GM23338 (cell line): Measurements from ENCODE around the gene CCDC68. TPM values are rescaled to one million over a fixed set of nuclear protein-coding genes. Genes with fewer than 3 reads are reported as not detected.

ENCODE experiments used
- ATAC-seq: fragments of 200-7000 bp; cut with Tn5 transposase; 3 replicates; pipeline ENCODE4 v1.9.1; 2020
- DNase-seq: peaks from one replicate; pipeline ENCODE4 v3.0.0-alpha.2; 2015; ENCODE audit warnings: low spot score
- H2AFZ ChIP-seq: fragments of 200-600 bp; sonication (generic); 2 replicates; pipeline ENCODE4 v1.8.0; 2016; ENCODE audit warnings: antibody characterized with exemption, mild to moderate bottlenecking, moderate library complexity
- H3F3A ChIP-seq: fragments of 200-600 bp; sonication (generic); replicated peaks from 2 replicates; pipeline ENCODE4 v1.8.0; 2017; ENCODE audit warnings: antibody characterized with exemption, mixed run types, low read depth
- H3K27ac ChIP-seq: fragments of 200-600 bp; sonication (generic); 2 replicates; pipeline ENCODE4 v1.6.1; 2016; ENCODE audit warnings: low read depth
- H3K27me3 ChIP-seq: fragments of 200-600 bp; sonication (generic); 2 replicates; pipeline ENCODE4 v1.8.0; 2016; ENCODE audit warnings: mild to moderate bottlenecking, mixed run types, moderate library complexity; ENCODE audit not compliant: insufficient read depth
- H3K36me3 ChIP-seq: fragments of 200-600 bp; sonication (generic); 2 replicates; pipeline ENCODE4 v1.8.0; 2016; ENCODE audit warnings: mild to moderate bottlenecking; ENCODE audit not compliant: insufficient read depth
- H3K4me1 ChIP-seq: fragments of 200-600 bp; sonication (generic); 2 replicates; pipeline ENCODE4 v1.8.0; 2016; ENCODE audit warnings: mild to moderate bottlenecking, moderate library complexity; ENCODE audit not compliant: insufficient read depth
- H3K4me2 ChIP-seq: fragments of 200-600 bp; sonication (generic); 2 replicates; pipeline ENCODE4 v1.7.1; 2017; ENCODE audit warnings: mixed run types
- H3K4me3 ChIP-seq: fragments of 200-600 bp; sonication (generic); 2 replicates; pipeline ENCODE4 v1.6.1; 2016; ENCODE audit warnings: mixed run types
- H3K79me2 ChIP-seq: fragments of 200-600 bp; sonication (generic); replicated peaks from 2 replicates; pipeline ENCODE4 v1.8.0; 2017; ENCODE audit warnings: mild to moderate bottlenecking; ENCODE audit not compliant: insufficient read depth
- H3K9me2 ChIP-seq: fragments of 200-600 bp; sonication (generic); 2 replicates; pipeline ENCODE4 v1.8.0; 2017; ENCODE audit not compliant: insufficient read depth
- H4K20me1 ChIP-seq: fragments of 200-600 bp; sonication (generic); replicated peaks from 2 replicates; pipeline ENCODE4 v1.8.0; 2017; ENCODE audit warnings: mild to moderate bottlenecking; ENCODE audit not compliant: insufficient read depth
- H3K27ac Mint-ChIP-seq: 2 replicates; pipeline ENCODE4 v1.8.0; 2020; ENCODE audit warnings: inconsistent platforms, mild to moderate bottlenecking, moderate library complexity, mixed read lengths
- H3K27me3 Mint-ChIP-seq: 3 replicates; pipeline ENCODE4 v1.8.0; 2022; ENCODE audit warnings: low read depth, mild to moderate bottlenecking, moderate library complexity, mixed read lengths, inconsistent platforms; ENCODE audit not compliant: insufficient read depth, poor library complexity
- H3K36me3 Mint-ChIP-seq: 3 replicates; pipeline ENCODE4 v1.8.0; 2021; ENCODE audit warnings: low read depth, mild to moderate bottlenecking, inconsistent platforms, moderate library complexity, mixed read lengths
- H3K4me1 Mint-ChIP-seq: 3 replicates; pipeline ENCODE4 v1.8.0; 2020; ENCODE audit warnings: mild to moderate bottlenecking, inconsistent platforms, mixed read lengths
- H3K4me3 Mint-ChIP-seq: 3 replicates; pipeline ENCODE4 v1.8.0; 2021; ENCODE audit warnings: moderate library complexity, mild to moderate bottlenecking, inconsistent platforms, mixed read lengths
- H3K9me3 Mint-ChIP-seq: 3 replicates; pipeline ENCODE4 v1.8.0; 2020; ENCODE audit warnings: moderate library complexity, mild to moderate bottlenecking, inconsistent platforms, mixed read lengths
- CTCF ChIP-seq, 2 experiments: fragments of 200-600 bp in 1 of 2; sonication (generic) in 1 of 2; conservative IDR thresholded peaks; 2 replicates each; pipeline versions ENCODE4 v1.5.1 to v1.6.1; 2016 to 2017; ENCODE audit warnings: antibody characterized with exemption in 2 of 2, low read depth in 2 of 2, mild to moderate bottlenecking in 2 of 2, moderate library complexity in 1 of 2
- EZH2phosphoT487 ChIP-seq: fragments of 200-600 bp; sonication (generic); IDR thresholded peaks from one replicate; pipeline ENCODE4 v1.8.1; 2018; ENCODE audit warnings: antibody characterized with exemption; ENCODE audit not compliant: unreplicated experiment
- JUNB ChIP-seq: IDR thresholded peaks from one replicate; pipeline ENCODE4 v1.6.1; 2016; ENCODE audit warnings: antibody characterized with exemption; ENCODE audit not compliant: unreplicated experiment
- POLR2AphosphoS5 ChIP-seq: IDR thresholded peaks from 2 replicates; pipeline ENCODE4 v1.6.1; 2016; ENCODE audit warnings: antibody characterized with exemption, low read depth
- ZNF331 ChIP-seq: fragments of 250-450 bp; sonication (Bioruptor Pico); IDR thresholded peaks from 2 replicates; pipeline ENCODE4 v1.5.0; 2020; ENCODE audit warnings: low read depth, mild to moderate bottlenecking, moderate library complexity
- polyA plus RNA-seq: library from polyadenylated mRNA; unstranded; fragments of >200 nt; fragmentation: Nextera tagmentation; extraction: Ambion mirVana; gene quantifications from 2 replicates; pipeline ENCODE4 v1.2.1, GENCODE V29; 2016
- total RNA-seq: library from RNA; depleted of rRNA; stranded (reverse); fragments of >200 nt; shearing (Covaris generic); gene quantifications from 2 replicates; pipeline ENCODE4 v1.2.3, GENCODE V29; 2014
- TF ChIP-seq, protein P1 (sequence below): IDR thresholded peaks from one replicate; pipeline ENCODE4 v1.6.1; 2018; ENCODE audit warnings: antibody characterized with exemption; ENCODE audit not compliant: unreplicated experiment

Gene CCDC68
- total and polyA plus RNA-seq, 2 experiments from 2014 or later = 1.6 to 3.7 TPM

DNA sequence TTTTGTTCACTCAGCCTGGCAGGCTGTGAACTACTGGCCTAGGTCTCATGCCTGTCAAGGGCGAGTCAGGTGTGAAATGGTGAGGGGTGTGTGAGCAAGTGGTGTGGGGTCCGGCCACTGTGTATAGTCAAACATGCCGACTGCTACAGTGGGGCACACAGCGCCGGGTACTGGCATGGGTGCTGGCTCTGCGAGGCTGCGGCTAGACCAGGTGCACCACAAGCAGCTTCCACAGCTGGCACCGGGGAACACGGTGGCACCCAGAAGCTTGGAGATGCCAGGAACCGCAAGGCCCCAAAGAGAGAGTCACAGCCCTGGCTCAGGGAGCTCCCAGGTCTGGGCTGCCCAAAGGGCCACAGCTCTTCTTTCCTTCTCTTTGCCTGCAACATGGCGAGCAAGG, 49.7 kb downstream of the CCDC68 start (continued):
- no peak for TF ChIP-seq POLR2AphosphoS5

DNA sequence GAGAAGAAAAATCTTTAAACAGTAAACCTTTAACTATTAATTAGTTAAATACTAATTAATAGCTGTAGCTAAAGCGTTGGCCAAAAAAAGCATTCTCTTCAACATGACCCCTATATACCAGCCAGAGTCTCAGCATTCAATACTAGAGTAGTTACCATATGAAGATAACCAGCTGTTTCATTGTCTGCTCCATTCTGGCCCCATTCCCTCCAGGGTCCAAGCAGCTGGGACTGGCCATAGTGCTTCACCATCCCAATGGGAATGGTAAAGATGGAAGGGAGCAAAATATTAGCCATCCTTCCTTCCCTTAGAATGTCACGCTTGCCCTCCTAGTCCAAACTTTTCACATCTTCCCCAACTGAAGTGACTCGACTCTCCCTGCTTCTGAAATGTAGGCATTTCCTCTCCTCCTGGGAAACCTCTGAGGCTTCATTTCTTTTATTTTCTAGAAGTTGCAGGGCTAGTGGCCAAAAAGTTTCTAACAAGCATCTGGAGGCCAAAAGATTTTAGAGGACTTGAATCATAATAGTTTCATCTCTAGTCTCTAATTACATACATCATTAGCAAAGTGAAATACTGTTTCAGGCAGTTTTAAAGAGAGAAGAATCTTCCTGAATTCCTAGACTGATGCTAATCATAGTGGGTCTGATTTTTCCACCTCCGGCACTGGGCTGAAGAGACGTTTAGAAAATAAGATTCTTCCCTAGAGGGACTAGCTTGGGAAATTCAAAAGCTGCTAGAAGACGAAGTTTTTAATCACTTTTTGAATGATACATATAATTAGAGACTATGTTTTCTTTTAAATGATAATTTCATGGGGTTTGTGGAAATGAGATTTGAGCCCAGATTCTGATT, 52.7 kb downstream of the CCDC68 start:
- no peak for ATAC-seq
- no peak overlapping the region for H2AFZ ChIP-seq

More for the DNA sequence above, 52.7 kb downstream of the CCDC68 start:
- no peak for DNase-seq
- Histone ChIP-seq H3K4me3 (no peak overlapping the region), H3K27ac (no peak overlapping the region), H3K9me2 (no peaks in the 10 kb centered on the region), H3K79me2 (no peaks in the 10 kb centered on the region), H3F3A (no peaks in the 10 kb centered on the region), H3K36me3 (no peaks in the 10 kb centered on the region), H3K4me2 (no peak overlapping the region), H4K20me1 (no peaks in the 10 kb centered on the region), H3K4me1 (no peaks in the 10 kb centered on the region), H3K27me3 (no peaks in the 10 kb centered on the region)
- H3K4me3 Mint-ChIP-seq = no peak overlapping the region
- peaks cover 7% of the 10 kb centered on the region for H3K9me3 Mint-ChIP-seq
- H3K36me3 Mint-ChIP-seq = no peaks in the 10 kb centered on the region; the same call in 2 of the 3 replicates
- TF ChIP-seq JUNB (no peak), CTCF (conservative IDR thresholded peaks at IDR 0.05; ENCODE audit: low read depth in 2 of 2) (no peak), EZH2phosphoT487 (no peak), ZNF331 (no peak)
- TF ChIP-seq, protein P1, sequence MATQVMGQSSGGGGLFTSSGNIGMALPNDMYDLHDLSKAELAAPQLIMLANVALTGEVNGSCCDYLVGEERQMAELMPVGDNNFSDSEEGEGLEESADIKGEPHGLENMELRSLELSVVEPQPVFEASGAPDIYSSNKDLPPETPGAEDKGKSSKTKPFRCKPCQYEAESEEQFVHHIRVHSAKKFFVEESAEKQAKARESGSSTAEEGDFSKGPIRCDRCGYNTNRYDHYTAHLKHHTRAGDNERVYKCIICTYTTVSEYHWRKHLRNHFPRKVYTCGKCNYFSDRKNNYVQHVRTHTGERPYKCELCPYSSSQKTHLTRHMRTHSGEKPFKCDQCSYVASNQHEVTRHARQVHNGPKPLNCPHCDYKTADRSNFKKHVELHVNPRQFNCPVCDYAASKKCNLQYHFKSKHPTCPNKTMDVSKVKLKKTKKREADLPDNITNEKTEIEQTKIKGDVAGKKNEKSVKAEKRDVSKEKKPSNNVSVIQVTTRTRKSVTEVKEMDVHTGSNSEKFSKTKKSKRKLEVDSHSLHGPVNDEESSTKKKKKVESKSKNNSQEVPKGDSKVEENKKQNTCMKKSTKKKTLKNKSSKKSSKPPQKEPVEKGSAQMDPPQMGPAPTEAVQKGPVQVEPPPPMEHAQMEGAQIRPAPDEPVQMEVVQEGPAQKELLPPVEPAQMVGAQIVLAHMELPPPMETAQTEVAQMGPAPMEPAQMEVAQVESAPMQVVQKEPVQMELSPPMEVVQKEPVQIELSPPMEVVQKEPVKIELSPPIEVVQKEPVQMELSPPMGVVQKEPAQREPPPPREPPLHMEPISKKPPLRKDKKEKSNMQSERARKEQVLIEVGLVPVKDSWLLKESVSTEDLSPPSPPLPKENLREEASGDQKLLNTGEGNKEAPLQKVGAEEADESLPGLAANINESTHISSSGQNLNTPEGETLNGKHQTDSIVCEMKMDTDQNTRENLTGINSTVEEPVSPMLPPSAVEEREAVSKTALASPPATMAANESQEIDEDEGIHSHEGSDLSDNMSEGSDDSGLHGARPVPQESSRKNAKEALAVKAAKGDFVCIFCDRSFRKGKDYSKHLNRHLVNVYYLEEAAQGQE = no peak
- H3K27me3 Mint-ChIP-seq = peaks cover 1% of the 10 kb centered on the region
- H3K4me1 Mint-ChIP-seq = peaks cover 6% of the 10 kb centered on the region; the same call in 2 of the 3 replicates
- no peak overlapping the region for H3K27ac Mint-ChIP-seq
